Activated CD4-positive, alpha-beta T cell treated with anti-CD3 and anti-CD28 coated beads, Interleukin-2, amount 10 ng/mL, durations not matched to agents 7 days and 5 days (primary cell): ENCODE measurements around the gene REELD1. TPM values are rescaled to one million over a fixed set of nuclear protein-coding genes. Genes with fewer than 3 reads are reported as not detected.

Experiments
- CTCF ChIA-PET: fragments of 350-600 bp; sonication (Branson Sonifier 250); formaldehyde crosslinking; loops from one replicate; lab custom pipeline; 2021; ENCODE audit warnings: antibody characterized with exemption; lab: Charles Lee
- POLR2A ChIA-PET: fragments of 350-600 bp; sonication (Branson Sonifier 250); formaldehyde crosslinking; loops from one replicate; lab custom pipeline; 2021; ENCODE audit warnings: antibody characterized with exemption; lab: Charles Lee
- DNase-seq: peaks from one replicate; pipeline ENCODE4 v3.0.0-alpha.2; 2020
- H3K27ac Mint-ChIP-seq: one replicate; pipeline ENCODE4 v1.8.0; 2021; ENCODE audit warnings: mild to moderate bottlenecking, moderate library complexity, mixed read lengths
- H3K27me3 Mint-ChIP-seq: one replicate; pipeline ENCODE4 v1.8.0; 2021; ENCODE audit warnings: mixed read lengths
- H3K36me3 Mint-ChIP-seq: one replicate; pipeline ENCODE4 v1.8.0; 2021; ENCODE audit warnings: low read depth, mixed read lengths
- H3K4me1 Mint-ChIP-seq: one replicate; pipeline ENCODE4 v1.8.0; 2021; ENCODE audit warnings: mixed read lengths
- H3K4me3 Mint-ChIP-seq: one replicate; pipeline ENCODE4 v1.8.0; 2021; ENCODE audit warnings: mild to moderate bottlenecking, moderate library complexity, mixed read lengths
- H3K9me3 Mint-ChIP-seq: one replicate; pipeline ENCODE4 v1.8.0; 2021; ENCODE audit warnings: mixed read lengths
- total RNA-seq, 2 experiments: library from RNA; stranded (reverse); gene quantifications; one replicate each; pipeline ENCODE4 v1.2.3, GENCODE V29; 2021

The REELD1 gene
- total RNA-seq, 2 experiments from 2014 or later, result 0.08 to 0.20 TPM

DNA sequence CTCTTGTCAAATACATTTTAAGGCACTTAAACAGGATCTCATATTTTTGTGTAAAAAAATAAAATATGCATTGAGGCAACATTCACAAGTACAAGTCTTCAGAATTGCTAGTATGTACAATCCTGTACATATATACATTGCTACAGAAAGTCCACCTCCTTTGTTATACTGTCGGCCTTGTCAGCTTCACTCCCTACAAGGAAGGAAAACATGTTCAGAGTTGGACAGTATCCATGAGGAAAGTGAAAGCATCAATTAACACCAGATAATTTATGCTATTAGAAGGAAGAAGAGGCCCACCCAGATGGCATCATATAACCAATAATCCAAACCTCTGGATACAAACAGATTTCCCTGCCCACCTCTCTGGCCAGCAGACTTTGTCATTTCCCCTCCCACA lies 42.0 kb downstream of the REELD1 start:
- POLR2A ChIA-PET, result no interaction called here
- Mint-ChIP-seq H3K4me3 (no peak overlapping the region), H3K9me3 (no peaks in the 10 kb centered on the region), H3K27me3 (no peaks in the 10 kb centered on the region), H3K27ac (no peak overlapping the region), H3K36me3 (no peaks in the 10 kb centered on the region), H3K4me1 (no peaks in the 10 kb centered on the region)
- no peak for DNase-seq
- CTCF ChIA-PET, result no interaction called here

DNA sequence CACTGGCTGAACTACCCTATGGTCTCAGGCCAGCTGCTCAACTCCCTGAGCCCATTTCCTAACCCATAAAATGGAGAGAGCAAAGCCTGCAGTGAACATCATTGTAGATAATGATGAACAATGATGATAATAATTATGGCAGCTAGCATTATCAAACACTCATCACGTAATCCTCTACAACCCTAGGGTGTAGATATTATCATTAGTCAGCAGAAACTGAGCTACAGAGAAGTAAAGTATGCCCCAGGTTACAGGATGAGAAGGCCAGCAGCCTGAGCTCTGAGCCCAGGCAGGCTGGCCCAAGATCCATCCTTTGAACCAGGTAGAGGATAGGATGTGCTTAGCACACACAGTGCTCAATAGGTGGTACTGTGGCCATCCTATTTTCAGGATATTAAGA lies 43.2 kb downstream of the REELD1 start:
- Mint-ChIP-seq H3K9me3 (no peaks in the 10 kb centered on the region), H3K4me3 (no peak overlapping the region), H3K27me3 (no peaks in the 10 kb centered on the region), H3K36me3 (no peaks in the 10 kb centered on the region), H3K4me1 (no peaks in the 10 kb centered on the region), H3K27ac (no peak overlapping the region)
- ChIA-PET POLR2A (no interaction called here), CTCF (no interaction called here)
- DNase-seq, result no peak

DNA sequence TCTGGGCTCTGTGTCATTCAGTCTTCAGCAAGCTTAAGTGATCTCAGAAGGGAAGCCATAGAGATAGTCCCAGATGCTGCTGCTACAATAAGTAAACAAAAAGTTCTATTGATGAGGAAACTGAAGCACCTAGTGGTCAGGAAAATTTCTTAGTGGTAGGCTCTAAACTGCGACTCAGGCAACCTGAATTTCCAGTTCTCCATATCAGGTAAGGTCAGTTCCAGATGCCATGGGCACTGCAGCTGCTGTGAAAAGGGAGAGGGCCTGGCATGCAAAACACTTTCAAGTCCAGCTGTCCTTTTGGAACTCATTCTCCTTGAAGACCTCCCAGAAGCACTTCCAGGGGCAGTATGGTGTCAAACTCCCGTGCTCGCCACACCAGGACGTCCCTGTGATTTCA lies 46.2 kb downstream of the REELD1 start:
- CTCF ChIA-PET, result interaction anchor here (1.5 kb wide), 1 partner anchor 21 kb away, joined by 3 read pairs; no protein-coding TSS in a partner anchor
- H3K27ac Mint-ChIP-seq, result no peak overlapping the region

DNA sequence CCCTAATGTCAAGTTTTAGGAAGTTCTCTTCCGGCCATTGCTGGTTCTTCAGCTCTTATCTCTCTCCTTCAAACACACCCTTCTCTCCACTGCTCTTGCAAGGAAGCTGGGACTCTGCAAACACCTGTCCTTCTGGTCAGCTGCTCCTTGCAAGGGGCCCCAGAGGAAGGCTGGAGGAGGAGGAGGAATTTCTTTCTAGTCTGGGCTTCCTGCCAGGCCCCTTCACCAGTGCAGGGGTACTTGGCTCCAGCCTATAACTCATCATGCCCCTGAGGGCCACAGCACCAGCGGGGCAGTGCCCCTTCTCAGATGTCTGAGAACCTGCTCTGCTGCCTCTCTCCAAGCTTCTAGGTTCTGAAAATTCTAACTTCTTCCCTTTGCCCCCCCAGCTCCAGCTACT lies 46.7 kb downstream of the REELD1 start:
- H3K9me3 Mint-ChIP-seq, result no peaks in the 10 kb centered on the region
- POLR2A ChIA-PET, result no interaction called here
- no peaks in the 10 kb centered on the region for H3K27me3 Mint-ChIP-seq
- no peak for DNase-seq
- H3K4me1 Mint-ChIP-seq, result no peaks in the 10 kb centered on the region
- no peak overlapping the region for H3K4me3 Mint-ChIP-seq
- CTCF ChIA-PET, result interaction anchor here (1.5 kb wide), 1 partner anchor 22 kb away, joined by 3 read pairs; no protein-coding TSS in a partner anchor
- no peaks in the 10 kb centered on the region for H3K36me3 Mint-ChIP-seq
- no peak overlapping the region for H3K27ac Mint-ChIP-seq

More for the DNA sequence above, 46.2 kb downstream of the REELD1 start:
- Mint-ChIP-seq H3K4me3 (no peak overlapping the region), H3K27me3 (no peaks in the 10 kb centered on the region), H3K4me1 (no peaks in the 10 kb centered on the region), H3K9me3 (no peaks in the 10 kb centered on the region), H3K36me3 (no peaks in the 10 kb centered on the region)
- POLR2A ChIA-PET, result no interaction called here
- DNase-seq, result no peak

DNA sequence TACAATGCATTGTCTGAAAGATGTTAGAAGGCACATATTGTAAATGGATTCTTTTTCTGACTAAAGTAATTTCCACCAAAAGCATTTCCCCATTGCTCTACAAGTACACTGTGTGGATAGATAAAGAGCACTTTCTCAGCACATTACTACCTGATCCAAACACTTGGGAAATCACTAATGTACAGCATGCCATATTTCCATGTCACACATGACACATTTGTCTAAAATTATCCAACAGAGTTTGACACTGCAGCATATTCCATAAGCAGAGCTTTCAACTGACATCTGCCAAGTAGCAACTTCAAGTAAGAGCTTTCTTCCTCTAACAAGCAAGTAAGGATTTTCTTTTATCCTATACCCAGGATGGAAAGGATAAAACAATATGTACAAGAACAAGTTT lies 49.5 kb downstream of the REELD1 start:
- ChIA-PET CTCF (no interaction called here), POLR2A (no interaction called here)
- H3K4me3 Mint-ChIP-seq, result no peak overlapping the region

DNA sequence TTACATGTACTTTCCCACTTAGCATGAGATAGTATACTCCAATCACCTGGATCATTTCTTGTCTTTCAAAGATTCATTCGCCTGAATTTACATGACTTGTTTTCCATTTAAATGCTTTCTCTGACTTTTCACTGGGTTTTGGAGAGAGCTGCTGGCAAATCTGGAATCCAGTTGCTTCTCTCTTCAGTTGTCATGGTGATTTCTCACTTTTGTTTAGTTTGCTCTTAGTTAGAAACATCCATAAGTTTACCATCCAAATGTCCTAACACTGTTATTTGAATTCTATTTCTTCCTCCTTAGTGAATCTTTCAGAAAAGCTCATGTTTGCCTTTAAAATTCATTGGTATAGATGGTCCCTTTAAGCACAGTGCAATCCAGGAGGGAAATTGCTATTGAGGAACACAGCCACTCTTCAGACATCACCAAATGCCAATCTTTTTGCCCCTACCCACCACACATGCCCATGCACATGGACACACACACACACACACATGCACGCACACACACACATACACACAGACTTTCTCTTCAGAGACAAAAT lies 51.7 kb downstream of the REELD1 start:
- H3K27ac Mint-ChIP-seq, result no peak overlapping the region
- CTCF ChIA-PET, result no interaction called here
- POLR2A ChIA-PET, result no interaction called here
- no peak overlapping the region for H3K4me3 Mint-ChIP-seq
- no peaks in the 10 kb centered on the region for H3K4me1 Mint-ChIP-seq
- no peaks in the 10 kb centered on the region for H3K27me3 Mint-ChIP-seq
- no peak for DNase-seq
- H3K9me3 Mint-ChIP-seq, result no peaks in the 10 kb centered on the region
- no peaks in the 10 kb centered on the region for H3K36me3 Mint-ChIP-seq

More for the DNA sequence above, 49.5 kb downstream of the REELD1 start:
- Mint-ChIP-seq H3K9me3 (no peaks in the 10 kb centered on the region), H3K27ac (no peak overlapping the region), H3K4me1 (no peaks in the 10 kb centered on the region), H3K27me3 (no peaks in the 10 kb centered on the region), H3K36me3 (no peaks in the 10 kb centered on the region)
- DNase-seq, result no peak

DNA sequence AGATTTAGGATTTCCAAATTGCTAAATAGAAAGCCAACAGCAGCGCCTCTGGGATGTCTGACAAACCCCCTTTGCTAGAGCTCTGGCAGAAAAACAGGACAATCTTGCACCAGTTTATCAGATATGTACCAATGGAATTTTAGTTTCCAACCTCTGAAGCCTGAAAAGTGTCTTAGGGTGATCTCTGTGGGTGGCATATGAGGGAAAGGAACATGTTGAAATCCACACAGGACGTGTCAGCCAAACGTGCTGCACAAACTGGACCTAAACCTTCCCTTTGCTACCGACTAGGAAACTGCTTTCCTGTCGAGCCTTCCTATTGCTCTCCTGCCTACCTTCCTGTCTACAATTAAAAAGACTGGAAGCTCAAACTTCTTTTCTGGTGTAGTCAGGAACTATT lies 53.5 kb downstream of the REELD1 start:
- no peaks in the 10 kb centered on the region for H3K9me3 Mint-ChIP-seq
- no peak for DNase-seq
- H3K4me3 Mint-ChIP-seq, result no peak overlapping the region
- H3K27ac Mint-ChIP-seq, result no peak overlapping the region
- H3K36me3 Mint-ChIP-seq, result no peaks in the 10 kb centered on the region
- POLR2A ChIA-PET, result no interaction called here
- no peaks in the 10 kb centered on the region for H3K4me1 Mint-ChIP-seq
- CTCF ChIA-PET, result no interaction called here
- no peaks in the 10 kb centered on the region for H3K27me3 Mint-ChIP-seq

DNA sequence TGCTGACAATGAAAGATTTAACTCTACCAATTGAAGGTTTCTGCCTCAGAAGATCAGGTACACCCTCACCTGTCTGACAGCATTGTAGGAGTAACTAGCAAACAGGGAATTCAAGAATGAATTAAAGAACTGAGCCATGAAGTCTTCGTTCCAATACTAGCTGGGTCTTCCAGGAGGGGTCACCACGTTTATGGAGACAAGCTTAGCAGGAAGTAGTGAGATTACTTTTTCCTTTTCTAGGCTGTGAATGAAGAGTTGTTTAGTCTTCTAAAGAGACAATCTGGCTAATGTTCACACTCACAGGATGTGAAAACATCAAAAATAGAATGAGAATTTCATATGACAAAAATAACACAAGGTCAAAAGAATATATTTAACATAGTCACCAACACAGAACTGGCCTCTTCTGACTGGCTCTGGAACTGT lies 54.9 kb downstream of the REELD1 start:
- no peak for DNase-seq
- no peaks in the 10 kb centered on the region for H3K9me3 Mint-ChIP-seq
- CTCF ChIA-PET, result no interaction called here
- no peaks in the 10 kb centered on the region for H3K4me1 Mint-ChIP-seq
- POLR2A ChIA-PET, result no interaction called here
- H3K27ac Mint-ChIP-seq, result no peak overlapping the region
- no peaks in the 10 kb centered on the region for H3K27me3 Mint-ChIP-seq
- H3K36me3 Mint-ChIP-seq, result no peaks in the 10 kb centered on the region
- H3K4me3 Mint-ChIP-seq, result no peak overlapping the region

DNA sequence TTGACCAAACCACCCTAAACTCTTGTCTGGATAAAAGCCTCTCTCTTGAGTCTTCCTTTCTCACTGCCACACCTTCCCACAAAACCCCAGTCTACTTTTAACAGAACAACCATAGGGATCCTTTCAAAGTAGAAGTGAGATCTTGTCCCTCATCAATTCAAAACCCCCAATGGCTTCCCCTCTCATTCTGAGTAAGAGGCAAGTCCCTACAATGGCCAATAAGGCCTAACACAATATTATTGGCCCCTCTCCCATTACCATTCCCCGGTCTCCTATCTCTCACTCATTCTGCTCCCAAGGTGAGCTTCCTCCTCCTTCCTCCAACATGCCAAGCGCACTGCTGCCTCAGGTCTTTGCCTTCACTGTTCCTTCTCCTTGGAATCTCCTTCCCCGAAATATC lies 57.1 kb downstream of the REELD1 start:
- H3K4me1 Mint-ChIP-seq, result no peaks in the 10 kb centered on the region
- no peaks in the 10 kb centered on the region for H3K27me3 Mint-ChIP-seq
- H3K36me3 Mint-ChIP-seq, result no peaks in the 10 kb centered on the region
- ChIA-PET POLR2A (no interaction called here), CTCF (no interaction called here)
- H3K4me3 Mint-ChIP-seq, result no peak overlapping the region
- no peak for DNase-seq
- no peak overlapping the region for H3K27ac Mint-ChIP-seq
- H3K9me3 Mint-ChIP-seq, result no peaks in the 10 kb centered on the region

DNA sequence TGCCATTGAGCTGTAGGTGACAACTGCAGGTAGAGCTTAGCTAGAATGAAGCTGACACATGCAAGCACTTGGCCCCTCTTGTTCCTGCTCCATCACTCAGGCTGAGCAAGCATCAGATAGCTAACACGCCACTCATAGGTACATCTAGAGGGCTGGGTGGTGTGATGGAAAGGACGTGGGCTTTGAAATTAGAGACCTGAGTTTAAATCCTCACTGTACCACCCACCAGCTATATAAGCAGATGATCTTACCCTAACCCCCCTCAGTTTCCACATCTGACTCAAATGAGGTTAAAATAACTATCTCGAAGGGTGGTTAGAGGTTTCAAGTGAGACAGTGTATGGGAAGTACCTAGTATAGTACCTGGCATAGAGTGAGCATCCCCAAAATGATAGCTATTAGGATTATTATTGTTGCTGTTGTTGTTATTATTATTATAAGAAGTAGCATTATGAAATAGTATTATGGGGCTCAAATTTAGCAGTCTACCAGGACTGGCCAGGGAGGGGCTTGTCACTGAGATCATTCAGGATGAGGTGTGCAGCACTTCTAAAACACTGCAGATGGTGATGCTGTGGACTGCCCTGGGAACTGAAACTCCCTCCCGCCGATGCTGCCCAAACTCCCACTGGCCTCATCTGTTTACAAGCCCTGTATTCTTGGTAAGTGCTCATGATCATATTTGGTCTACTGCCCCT lies 59.0 kb downstream of the REELD1 start:
- ChIA-PET POLR2A (no interaction called here), CTCF (no interaction called here)
- Mint-ChIP-seq H3K36me3 (no peaks in the 10 kb centered on the region), H3K4me1 (no peaks in the 10 kb centered on the region), H3K4me3 (no peak overlapping the region), H3K9me3 (no peaks in the 10 kb centered on the region), H3K27ac (no peak overlapping the region), H3K27me3 (no peaks in the 10 kb centered on the region)
- DNase-seq, result no peak

DNA sequence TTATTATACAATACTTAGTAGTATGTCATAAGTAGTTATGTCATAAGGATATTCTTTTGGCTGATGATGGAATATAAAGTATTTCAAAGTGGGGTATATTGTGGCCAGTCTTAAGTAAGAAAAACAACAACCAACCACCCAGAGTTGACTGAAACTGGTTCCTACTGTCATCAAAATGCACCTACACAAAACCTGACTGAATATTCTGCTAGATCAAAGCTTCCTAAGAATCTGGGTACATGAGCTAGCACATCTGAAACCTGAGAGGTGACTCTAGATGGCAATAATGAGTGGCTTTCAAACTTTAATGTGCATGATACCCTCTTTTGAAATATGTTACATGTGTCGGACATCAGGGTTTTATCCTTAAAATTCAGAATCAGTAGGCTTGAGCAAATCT lies 60.4 kb downstream of the REELD1 start:
- no peak overlapping the region for H3K27ac Mint-ChIP-seq
- no peaks in the 10 kb centered on the region for H3K4me1 Mint-ChIP-seq
- H3K4me3 Mint-ChIP-seq, result no peak overlapping the region
- H3K36me3 Mint-ChIP-seq, result no peaks in the 10 kb centered on the region
- ChIA-PET POLR2A (no interaction called here), CTCF (no interaction called here)
- H3K27me3 Mint-ChIP-seq, result no peaks in the 10 kb centered on the region
- no peak for DNase-seq
- H3K9me3 Mint-ChIP-seq, result no peaks in the 10 kb centered on the region

DNA sequence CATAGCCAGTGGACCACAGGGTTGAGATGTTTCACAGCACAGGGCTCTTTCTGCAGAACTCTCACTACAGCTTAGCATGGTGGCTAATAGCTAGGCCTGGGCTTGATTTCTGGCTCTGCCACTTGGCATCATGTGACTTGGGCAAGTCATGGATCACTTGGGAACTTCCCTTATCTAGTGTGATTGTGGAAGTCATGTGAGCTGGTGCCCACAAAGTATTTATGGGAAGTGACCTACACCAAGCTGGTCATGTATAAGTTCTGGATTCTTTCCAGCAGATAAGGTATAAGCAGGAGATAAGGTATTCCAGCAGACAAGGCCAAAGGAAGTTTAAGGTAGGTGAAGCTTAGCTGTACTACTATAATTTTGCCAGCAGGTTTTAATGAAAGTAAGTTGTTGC lies 61.0 kb downstream of the REELD1 start:
- CTCF ChIA-PET, result interaction anchor here (0.6 to 0.7 kb wide), 3 partner anchors 10 to 1248 kb away, joined by 3 read pairs; no protein-coding TSS in a partner anchor
- no peaks in the 10 kb centered on the region for H3K27me3 Mint-ChIP-seq
- no peaks in the 10 kb centered on the region for H3K4me1 Mint-ChIP-seq
- POLR2A ChIA-PET, result interaction anchor here (0.6 kb wide), 1 partner anchor 37 kb away, joined by 7 read pairs; no protein-coding TSS in a partner anchor
- no peak overlapping the region for H3K4me3 Mint-ChIP-seq
- H3K9me3 Mint-ChIP-seq, result no peaks in the 10 kb centered on the region
- H3K36me3 Mint-ChIP-seq, result no peaks in the 10 kb centered on the region
- DNase-seq, result no peak
- H3K27ac Mint-ChIP-seq, result no peak overlapping the region

DNA sequence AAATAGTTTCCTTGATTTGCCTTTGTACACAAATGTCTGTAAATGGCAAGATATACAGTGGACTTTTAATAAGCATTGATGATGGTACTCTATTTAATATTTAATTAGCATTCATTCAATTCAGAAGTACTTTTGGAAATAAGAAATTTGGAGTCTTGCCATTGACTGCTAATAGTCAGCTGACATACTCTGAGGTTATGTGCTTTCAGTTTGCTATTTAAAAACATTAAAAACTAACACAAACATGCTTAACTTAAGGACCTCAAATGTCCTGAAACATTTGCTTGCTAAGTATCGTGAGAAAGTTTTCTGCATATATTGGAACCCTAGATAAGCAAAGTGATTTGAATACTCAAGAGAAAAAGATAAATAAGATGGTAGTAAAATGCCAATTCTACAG lies 64.6 kb downstream of the REELD1 start:
- no peaks in the 10 kb centered on the region for H3K9me3 Mint-ChIP-seq
- H3K4me1 Mint-ChIP-seq, result no peaks in the 10 kb centered on the region
- POLR2A ChIA-PET, result no interaction called here
- no peaks in the 10 kb centered on the region for H3K36me3 Mint-ChIP-seq
- H3K27ac Mint-ChIP-seq, result no peak overlapping the region
- no peak for DNase-seq
- CTCF ChIA-PET, result no interaction called here
- no peaks in the 10 kb centered on the region for H3K27me3 Mint-ChIP-seq
- no peak overlapping the region for H3K4me3 Mint-ChIP-seq
